ENCODE results near the gene KDM5A. TPM values are rescaled to one million over a fixed set of nuclear protein-coding genes. Genes with fewer than 3 reads are reported as not detected.
"Not testable (repeated sequence)": the region's sequence is repeated elsewhere in the genome, so short reads cannot be mapped to it uniquely, and the experiment has no call there.

KDM5A gene
- total and polyA plus RNA-seq, 11 donors: 4.7 to 55.6 (median 31.2) TPM

DNA sequence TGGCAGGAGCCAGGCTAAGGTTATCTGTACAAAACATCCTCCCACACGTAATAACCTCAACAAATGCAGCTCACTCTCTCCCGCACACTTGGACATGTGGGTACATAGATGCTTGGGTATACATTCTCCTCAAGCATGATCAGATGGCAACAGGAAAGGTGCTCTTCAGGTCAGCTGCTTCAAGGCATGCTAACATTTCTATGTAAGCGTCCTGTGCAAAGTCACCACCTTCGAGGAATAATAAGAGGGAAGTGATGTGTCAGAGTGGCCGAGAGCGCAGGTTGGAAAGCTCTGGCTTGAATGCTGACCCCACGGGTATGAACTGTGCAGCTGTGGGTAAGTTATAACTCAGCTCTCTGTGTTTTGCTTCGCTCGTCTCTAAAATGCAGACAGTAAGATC is 151.0 kb downstream of the KDM5A start:
- DNase-seq: no peak
- ATAC-seq: no peak
- Histone ChIP-seq H3K36me3 (no peaks in the 10 kb centered on the region), H3K4me3 (no peak overlapping the region), H3K27ac (no peak overlapping the region), H3K27me3 (no peaks in the 10 kb centered on the region), H3K4me1 (no peaks in the 10 kb centered on the region), H3K9me3 (peaks cover 0 to 17% (median 0%) of the 10 kb centered on the region in 12 donors)
- intact Hi-C loops (cut with DNase I): no loop called here
- TF ChIP-seq, protein P1, sequence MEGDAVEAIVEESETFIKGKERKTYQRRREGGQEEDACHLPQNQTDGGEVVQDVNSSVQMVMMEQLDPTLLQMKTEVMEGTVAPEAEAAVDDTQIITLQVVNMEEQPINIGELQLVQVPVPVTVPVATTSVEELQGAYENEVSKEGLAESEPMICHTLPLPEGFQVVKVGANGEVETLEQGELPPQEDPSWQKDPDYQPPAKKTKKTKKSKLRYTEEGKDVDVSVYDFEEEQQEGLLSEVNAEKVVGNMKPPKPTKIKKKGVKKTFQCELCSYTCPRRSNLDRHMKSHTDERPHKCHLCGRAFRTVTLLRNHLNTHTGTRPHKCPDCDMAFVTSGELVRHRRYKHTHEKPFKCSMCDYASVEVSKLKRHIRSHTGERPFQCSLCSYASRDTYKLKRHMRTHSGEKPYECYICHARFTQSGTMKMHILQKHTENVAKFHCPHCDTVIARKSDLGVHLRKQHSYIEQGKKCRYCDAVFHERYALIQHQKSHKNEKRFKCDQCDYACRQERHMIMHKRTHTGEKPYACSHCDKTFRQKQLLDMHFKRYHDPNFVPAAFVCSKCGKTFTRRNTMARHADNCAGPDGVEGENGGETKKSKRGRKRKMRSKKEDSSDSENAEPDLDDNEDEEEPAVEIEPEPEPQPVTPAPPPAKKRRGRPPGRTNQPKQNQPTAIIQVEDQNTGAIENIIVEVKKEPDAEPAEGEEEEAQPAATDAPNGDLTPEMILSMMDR (IDR thresholded peaks at IDR 0.05): no peak
- TF ChIP-seq POLR2A (IDR thresholded peaks at IDR 0.05): no peak
- WGBS, 4 donors: 87 to 90% (median 89%) methylated on average over 9 of the region's 9 CpGs

DNA sequence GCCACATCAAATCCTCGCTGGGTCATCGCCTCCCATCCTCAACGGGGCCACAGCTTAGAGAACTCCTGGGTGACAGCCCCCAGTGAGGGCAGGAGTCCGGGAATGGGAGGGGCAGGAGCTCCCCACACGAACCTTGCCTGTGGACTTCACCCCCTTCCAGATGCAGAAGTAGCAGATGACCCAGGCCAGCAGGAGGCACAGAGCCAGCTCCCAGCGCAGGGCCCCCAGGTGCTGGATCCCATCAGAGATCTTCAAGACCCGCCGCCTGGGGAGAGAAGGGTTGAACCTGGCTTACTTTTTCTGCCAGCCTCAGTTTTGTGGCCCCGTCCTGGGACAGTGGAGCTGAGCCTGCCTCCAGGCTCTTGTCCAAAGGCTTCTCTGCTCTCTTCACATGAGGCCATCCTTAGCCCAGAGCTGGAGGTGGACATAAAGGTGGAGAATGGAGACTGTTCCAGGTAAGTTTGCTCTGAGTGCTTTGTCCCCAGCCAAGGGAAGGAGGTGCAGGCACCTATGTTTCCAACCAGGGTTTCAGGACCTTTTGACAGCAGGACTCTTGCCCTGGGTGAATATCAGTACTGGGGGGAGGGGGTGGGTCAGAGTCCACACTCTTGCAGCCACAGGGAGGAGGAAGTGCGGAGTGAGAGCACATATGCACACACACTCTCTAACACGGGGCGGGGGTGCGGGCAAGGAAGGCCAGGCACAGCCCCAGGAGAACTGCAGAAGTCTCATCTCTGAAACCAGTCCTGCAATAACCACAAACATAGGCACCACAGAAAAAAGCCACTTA is 151.9 kb downstream of the KDM5A start:
- Histone ChIP-seq H3K4me3 (no peak overlapping the region), H3K4me1 (no peaks in the 10 kb centered on the region), H3K36me3 (no peaks in the 10 kb centered on the region), H3K27ac (no peak overlapping the region), H3K27me3 (no peaks in the 10 kb centered on the region), H3K9me3 (peaks cover 0 to 17% (median 0%) of the 10 kb centered on the region in 12 donors)
- no peak for ATAC-seq
- TF ChIP-seq, protein P1 (IDR thresholded peaks at IDR 0.05): no peak
- no peak for TF ChIP-seq POLR2A (IDR thresholded peaks at IDR 0.05)
- WGBS, 4 donors: 89 to 98% (median 90%) methylated on average over 9 to 13 of the region's 13 CpGs
- DNase-seq: peak in 1 of 5 donors; percentile 6
- intact Hi-C loops (cut with DNase I): no loop called here

DNA sequence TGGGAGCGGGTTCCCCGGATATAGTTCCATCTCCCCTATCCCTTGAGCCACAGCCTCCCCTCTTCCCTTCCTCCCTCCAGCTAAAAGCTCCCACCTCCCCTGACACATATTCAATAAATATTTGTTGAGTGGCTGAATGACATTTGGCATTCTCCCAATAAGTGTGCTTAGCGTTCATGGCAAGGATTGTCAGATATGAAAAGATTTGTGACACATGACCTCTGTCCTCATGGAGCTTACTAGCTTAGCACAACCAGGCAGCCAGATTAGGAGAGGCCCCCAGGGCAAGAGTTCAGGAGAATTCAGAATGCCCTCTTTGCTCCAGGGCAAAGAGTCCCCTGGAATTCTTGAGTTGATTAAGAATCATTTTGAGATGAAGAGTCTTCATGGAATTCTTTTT is 152.7 kb downstream of the KDM5A start:
- H3K27me3 ChIP-seq: no peaks in the 10 kb centered on the region
- intact Hi-C loops (cut with DNase I): no loop called here
- no peak overlapping the region for H3K4me3 ChIP-seq
- WGBS, 4 donors: 81 to 85% (median 82%) methylated on average over 3 of the region's 3 CpGs
- no peaks in the 10 kb centered on the region for H3K36me3 ChIP-seq
- TF ChIP-seq, protein P1 (IDR thresholded peaks at IDR 0.05): no peak
- TF ChIP-seq POLR2A (IDR thresholded peaks at IDR 0.05): no peak
- DNase-seq (no peak), ATAC-seq (no peak)
- no peak overlapping the region for H3K27ac ChIP-seq
- no peaks in the 10 kb centered on the region for H3K4me1 ChIP-seq
- peaks cover 0 to 17% (median 0%) of the 10 kb centered on the region in 12 donors for H3K9me3 ChIP-seq

DNA sequence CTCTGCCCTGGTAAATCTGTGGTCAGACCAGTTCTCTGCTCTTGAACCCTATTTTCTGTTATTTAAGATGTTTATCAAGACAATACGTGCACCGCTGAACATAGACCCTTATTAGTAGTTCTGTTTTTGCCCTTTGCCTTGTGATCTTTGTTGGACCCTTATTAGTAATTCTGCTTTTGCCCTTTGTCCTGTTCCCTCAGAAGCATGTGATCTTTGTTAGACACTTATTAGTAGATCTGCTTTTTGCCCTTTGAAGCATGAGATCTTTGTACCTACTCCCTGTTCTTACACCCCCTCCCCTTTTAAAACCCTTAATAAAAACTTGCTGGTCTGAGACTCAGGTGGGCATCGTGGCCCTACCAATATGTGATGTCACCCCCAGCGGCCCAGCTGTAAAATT is 153.2 kb downstream of the KDM5A start:
- peaks cover 0 to 17% (median 0%) of the 10 kb centered on the region in 12 donors for H3K9me3 ChIP-seq
- H3K27me3 ChIP-seq; H3K4me3 ChIP-seq; H3K27ac ChIP-seq; H3K36me3 ChIP-seq; H3K4me1 ChIP-seq; intact Hi-C loops (cut with DNase I); ATAC-seq; DNase-seq: not testable (repeated sequence)
- 84 to 89% (median 87%) methylated on average over 4 of the region's 4 CpGs for WGBS, 4 donors

All from heart left ventricle (tissue), 16 donors.